Sigmoid colon (tissue), 7 donors: Measurements from ENCODE around the gene KATNB1. TPM values are rescaled to one million over a fixed set of nuclear protein-coding genes. Genes with fewer than 3 reads are reported as not detected.

ENCODE experiments used
- DNase-seq: peaks from one replicate; pipeline ENCODE4 v3.0.0-alpha.2; 2019
- H3K27ac ChIP-seq, 4 donors: fragments of 200-600 bp; sonication (generic); one replicate each; pipeline ENCODE4 v1.5.1; 2016 to 2019; ENCODE audit warnings: mild to moderate bottlenecking in 1 of 4
- H3K27me3 ChIP-seq, 3 donors: fragments of 200-600 bp; sonication (generic); one replicate each; pipeline ENCODE4 v1.5.1; 2019; ENCODE audit warnings: mild to moderate bottlenecking in 1 of 3
- H3K36me3 ChIP-seq, 4 donors: fragments of 200-600 bp; sonication (generic); one replicate each; pipeline ENCODE4 v1.5.1; 2016 to 2019
- H3K4me1 ChIP-seq, 4 donors: fragments of 200-600 bp; sonication (generic); one replicate each; pipeline ENCODE4 v1.5.1; 2017 to 2019
- H3K4me3 ChIP-seq, 4 donors: fragments of 200-600 bp; sonication (generic); one replicate each; pipeline ENCODE4 v1.5.1; 2017 to 2019; ENCODE audit warnings: mild to moderate bottlenecking in 2 of 4, moderate library complexity in 1 of 4
- H3K9me3 ChIP-seq, 4 donors: fragments of 200-600 bp in 3 of 4; sonication (generic) in 3 of 4; one replicate each; pipeline versions ENCODE4 v1.5.1 to v1.6.1; 2013 to 2019
- EP300 ChIP-seq, 4 donors: sonication (generic); formaldehyde crosslinking; IDR thresholded peaks; one replicate each; pipeline ENCODE4 v1.6.1; 2017; ENCODE audit warnings: antibody characterized with exemption in 4 of 4
- POLR2A ChIP-seq, 2 donors: fragments of 450-650 bp; IDR thresholded peaks; one replicate each; pipeline ENCODE4 v1.6.1; 2016; ENCODE audit warnings: antibody characterized with exemption in 2 of 2, mild to moderate bottlenecking in 2 of 2, moderate library complexity in 2 of 2
- POLR2AphosphoS5 ChIP-seq, 4 donors: sonication (generic); formaldehyde crosslinking; IDR thresholded peaks; one replicate each; pipeline ENCODE4 v1.6.1; 2017; ENCODE audit warnings: antibody characterized with exemption in 4 of 4
- WGBS, 2 donors: extraction: QIAGEN DNeasy Blood & Tissue Kit; methylation state at CpG; one replicate each; pipeline ENCODE4 v1.1.7; 2013; 5-methylcytosine and 5-hydroxymethylcytosine counted together
- intact Hi-C: fragments of 100-400 bp; cut with DNase I; formaldehyde crosslinking; loops from one replicate; pipeline ENCODE4 v1.15.1; 2023
- polyA plus RNA-seq, 3 donors: library from polyadenylated mRNA; stranded (reverse); fragments of 200-250 nt; gene quantifications; one replicate each; pipeline ENCODE4 v1.2.3, GENCODE V29; 2013
- total RNA-seq, 4 donors: library from RNA; depleted of rRNA; stranded (reverse); fragments of >200 nt; gene quantifications; one replicate each; pipeline ENCODE4 v1.1.0, GENCODE V29; 2016
- TF ChIP-seq, protein P1 (sequence below), 4 experiments: fragments of 450-650 bp in 3 of 4; fragments of 200-600 bp in 1 of 4; IDR thresholded peaks; one replicate each; pipeline ENCODE4 v1.5.1; 2016 to 2019; ENCODE audit warnings: antibody characterized with exemption in 4 of 4, mild to moderate bottlenecking in 3 of 4, moderate library complexity in 2 of 4
- donor health status: healthy with polysubstance abuse.
- donor health status: Bipolar disorder and iron deficiency.
- donor health status: healthy.

The KATNB1 gene
- total and polyA plus RNA-seq, 7 donors = 4.3 to 18.6 (median 10.2) TPM

DNA sequence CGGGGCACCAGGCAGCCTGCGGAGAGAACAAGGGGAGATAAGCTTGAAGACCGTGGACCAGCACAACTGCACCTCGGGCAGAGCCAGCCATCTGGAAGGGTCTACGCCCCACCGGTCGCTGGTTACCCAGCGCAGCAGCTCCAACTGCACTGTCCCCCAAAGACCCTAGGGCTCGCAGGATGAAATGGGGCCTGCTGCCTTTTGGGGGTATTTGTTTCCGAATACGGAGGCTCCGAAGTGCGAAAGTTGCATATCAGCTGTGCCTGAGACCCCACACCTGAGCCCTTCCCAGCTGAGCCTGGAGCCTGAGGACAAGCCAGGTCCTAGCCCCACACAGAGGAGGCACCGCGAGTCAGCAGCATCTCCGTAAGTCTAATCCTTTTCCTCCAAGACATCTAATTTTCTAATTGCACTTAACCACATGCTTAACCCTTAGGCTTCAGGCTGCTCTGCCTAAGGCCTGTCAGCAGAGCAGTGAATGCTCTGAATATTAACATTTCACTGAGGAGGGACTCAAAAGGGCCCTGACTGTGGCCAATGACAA lies 62.8 kb downstream of the KATNB1 start:
- Histone ChIP-seq H3K9me3 (no peaks in the 10 kb centered on the region), H3K27ac (no peak overlapping the region), H3K4me3 (no peak overlapping the region), H3K27me3 (no peaks in the 10 kb centered on the region), H3K36me3 (peaks cover 0 to 28% (median 16%) of the 10 kb centered on the region in 4 donors), H3K4me1 (peaks cover 0 to 46% (median 35%) of the 10 kb centered on the region in 4 donors)
- DNase-seq = no peak
- TF ChIP-seq POLR2A (IDR thresholded peaks at IDR 0.05) = no peak
- TF ChIP-seq, protein P1, sequence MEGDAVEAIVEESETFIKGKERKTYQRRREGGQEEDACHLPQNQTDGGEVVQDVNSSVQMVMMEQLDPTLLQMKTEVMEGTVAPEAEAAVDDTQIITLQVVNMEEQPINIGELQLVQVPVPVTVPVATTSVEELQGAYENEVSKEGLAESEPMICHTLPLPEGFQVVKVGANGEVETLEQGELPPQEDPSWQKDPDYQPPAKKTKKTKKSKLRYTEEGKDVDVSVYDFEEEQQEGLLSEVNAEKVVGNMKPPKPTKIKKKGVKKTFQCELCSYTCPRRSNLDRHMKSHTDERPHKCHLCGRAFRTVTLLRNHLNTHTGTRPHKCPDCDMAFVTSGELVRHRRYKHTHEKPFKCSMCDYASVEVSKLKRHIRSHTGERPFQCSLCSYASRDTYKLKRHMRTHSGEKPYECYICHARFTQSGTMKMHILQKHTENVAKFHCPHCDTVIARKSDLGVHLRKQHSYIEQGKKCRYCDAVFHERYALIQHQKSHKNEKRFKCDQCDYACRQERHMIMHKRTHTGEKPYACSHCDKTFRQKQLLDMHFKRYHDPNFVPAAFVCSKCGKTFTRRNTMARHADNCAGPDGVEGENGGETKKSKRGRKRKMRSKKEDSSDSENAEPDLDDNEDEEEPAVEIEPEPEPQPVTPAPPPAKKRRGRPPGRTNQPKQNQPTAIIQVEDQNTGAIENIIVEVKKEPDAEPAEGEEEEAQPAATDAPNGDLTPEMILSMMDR (IDR thresholded peaks at IDR 0.05) = no peak
- TF ChIP-seq POLR2AphosphoS5 (IDR thresholded peaks at IDR 0.05) = no peak
- TF ChIP-seq EP300 (IDR thresholded peaks at IDR 0.05) = no peak
- WGBS, 2 donors = 31 to 75% methylated on average over 16 of the region's 16 CpGs
- intact Hi-C loops = no loop called here

- TF ChIP-seq POLR2A (IDR thresholded peaks at IDR 0.05) = no peak
- TF ChIP-seq EP300 (IDR thresholded peaks at IDR 0.05) = no peak
- TF ChIP-seq, protein P1 (IDR thresholded peaks at IDR 0.05) = no peak
- TF ChIP-seq POLR2AphosphoS5 (IDR thresholded peaks at IDR 0.05) = no peak
- H3K4me3 ChIP-seq = no peak overlapping the region
- no peaks in the 10 kb centered on the region for H3K9me3 ChIP-seq
- H3K36me3 ChIP-seq = peaks cover 0 to 24% (median 14%) of the 10 kb centered on the region in 4 donors
- no peak for DNase-seq
- 40 to 55% methylated on average over 6 of the region's 6 CpGs for WGBS, 2 donors
- H3K27me3 ChIP-seq = no peaks in the 10 kb centered on the region
- intact Hi-C loops = no loop called here
- H3K4me1 ChIP-seq = peaks cover 0 to 53% (median 42%) of the 10 kb centered on the region in 4 donors
- H3K27ac ChIP-seq = no peak overlapping the region
These were observed 63.5 kb downstream of the KATNB1 start for GRCh38 chr16:57798953-57799599.

- DNase-seq = no peak
- Histone ChIP-seq H3K27me3 (no peaks in the 10 kb centered on the region), H3K4me3 (no peak overlapping the region), H3K9me3 (no peaks in the 10 kb centered on the region), H3K4me1 (peaks cover 0 to 58% (median 48%) of the 10 kb centered on the region in 4 donors), H3K27ac (no peak overlapping the region), H3K36me3 (peaks cover 0 to 19% (median 11%) of the 10 kb centered on the region in 4 donors)
- no peak for TF ChIP-seq POLR2AphosphoS5 (IDR thresholded peaks at IDR 0.05)
- TF ChIP-seq, protein P1 (IDR thresholded peaks at IDR 0.05) = no peak
- no peak for TF ChIP-seq EP300 (IDR thresholded peaks at IDR 0.05)
- no peak for TF ChIP-seq POLR2A (IDR thresholded peaks at IDR 0.05)
- intact Hi-C loops = loop anchor here (5.0 to 10.0 kb wide), 3 partner anchors 62 to 325 kb away; partner anchors contain the start of genes CFAP20, KATNB1, USB1 and ZNF319
- WGBS, 2 donors = 40% methylated on average over 5 of the region's 5 CpGs
These were observed 64.1 kb downstream of the KATNB1 start for GRCh38 chr16:57799600-57800199.

- Histone ChIP-seq H3K27me3 (no peaks in the 10 kb centered on the region), H3K27ac (peak overlapping the region; percentile 83 to 92 (median 84)), H3K4me1 (peaks cover 0 to 64% (median 52%) of the 10 kb centered on the region in 4 donors), H3K36me3 (peaks cover 0 to 18% (median 10%) of the 10 kb centered on the region in 4 donors), H3K4me3 (peak overlapping the region in 1 of 4 donors; percentile 77), H3K9me3 (no peaks in the 10 kb centered on the region)
- WGBS, 2 donors = 19 to 53% methylated on average over 12 of the region's 12 CpGs
- DNase-seq = no peak
- intact Hi-C loops = loop anchor here (5.0 to 10.0 kb wide), 3 partner anchors 63 to 324 kb away; partner anchors contain the start of genes CFAP20, KATNB1, USB1 and ZNF319
- no peak for TF ChIP-seq EP300 (IDR thresholded peaks at IDR 0.05)
- TF ChIP-seq POLR2A (IDR thresholded peaks at IDR 0.05) = no peak
- TF ChIP-seq POLR2AphosphoS5 (IDR thresholded peaks at IDR 0.05) = no peak
- TF ChIP-seq, protein P1 (IDR thresholded peaks at IDR 0.05) = no peak
These were observed 64.9 kb downstream of the KATNB1 start for GRCh38 chr16:57800200-57801097.
